H1 (cell line): ENCODE measurements around the gene SPINK4. TPM values are rescaled to one million over a fixed set of nuclear protein-coding genes. Genes with fewer than 3 reads are reported as not detected.

ENCODE experiments used
- CHD7 ChIP-seq: fragments of 300-600 bp; sonication (generic); IDR thresholded peaks from 2 replicates; pipeline ENCODE4 v1.7.1; 2012; ENCODE audit warnings: low read length, moderate library complexity, mild to moderate bottlenecking, inconsistent platforms; ENCODE audit not compliant: insufficient replicate concordance
- polyA plus RNA-seq, 7 experiments: library from polyadenylated mRNA; depleted of rRNA in 3 of 7; stranded (reverse) in 5 of 7; unstranded in 2 of 7; fragments of >200 nt in 5 of 7; fragments of 200-250 nt in 2 of 7; gene quantifications; 1 replicate in 5 of 7; 2 replicates in 1 of 7; 4 replicates in 1 of 7; pipeline versions ENCODE4 v1.2.1 to v1.2.3, GENCODE V29; 2011 to 2013; ENCODE audit warnings: missing spikeins in 2 of 7, mixed read lengths in 2 of 7
- total RNA-seq: library from RNA; stranded (reverse); fragmentation: NEBNext Ultra II Directional; extraction: Animal tissue kit (Norgen Biotek cat#: 25700); gene quantifications from 2 replicates; pipeline ENCODE4 v1.2.1, GENCODE V29; 2021

Gene SPINK4
- total and polyA plus RNA-seq, 2 of the 8 experiments (the other 6 are each of a cell fraction or from before 2014, with no cell fraction given), result not detected

GRCh38 chr9:33229359-33230114, 10.4 kb upstream of the SPINK4 start (continued):
- TF ChIP-seq CHD7, result no peak
- TF ChIP-seq, all 59 proteins: peak for 2
